Lower leg skin (tissue), 3 donors: ENCODE results near the gene ARHGAP1.

Experiments
- CTCF ChIP-seq, 3 donors: fragments of 450-650 bp; IDR thresholded peaks; one replicate each; pipeline ENCODE4 v1.5.1; 2016; ENCODE audit warnings: antibody characterized with exemption in 3 of 3, mild to moderate bottlenecking in 3 of 3, moderate library complexity in 2 of 3
- POLR2A ChIP-seq, 2 donors: fragments of 450-650 bp; IDR thresholded peaks; one replicate each; pipeline ENCODE4 v1.6.1; 2016 to 2017; ENCODE audit warnings: antibody characterized with exemption in 2 of 2, mild to moderate bottlenecking in 1 of 2, moderate library complexity in 1 of 2

GRCh38 chr11:46681814-46682213 lies 18.6 kb downstream of the ARHGAP1 start:
- TF ChIP-seq CTCF (IDR thresholded peaks at IDR 0.05) (no peak), POLR2A (IDR thresholded peaks at IDR 0.05) (no peak)
